Vagina (tissue), 2 donors: ENCODE measurements around the gene AGK.

ENCODE experiments used
- CTCF ChIP-seq, 3 experiments: fragments of 450-650 bp in 2 of 3; fragments of 200-600 bp in 1 of 3; sonication (generic) in 1 of 3; IDR thresholded peaks; one replicate each; pipeline ENCODE4 v1.5.1; 2017 to 2019; ENCODE audit warnings: antibody characterized with exemption in 3 of 3, mild to moderate bottlenecking in 2 of 3, moderate library complexity in 2 of 3
- POLR2AphosphoS5 ChIP-seq, 2 donors: sonication (generic); formaldehyde crosslinking; IDR thresholded peaks; one replicate each; pipeline ENCODE4 v1.9.0; 2017; ENCODE audit warnings: antibody characterized with exemption in 2 of 2, mild to moderate bottlenecking in 2 of 2, low read depth in 1 of 2; ENCODE audit not compliant: insufficient read depth in 1 of 2

GRCh38 chr7:141567432-141567831 is 16.2 kb downstream of the AGK start:
- TF ChIP-seq CTCF (IDR thresholded peaks at IDR 0.05) (no peak), POLR2AphosphoS5 (IDR thresholded peaks at IDR 0.05; ENCODE audit: insufficient read depth in 1 of 2, low read depth in 1 of 2) (no peak)
